GM23338 (cell line): ENCODE data around the gene RGS6. TPM values are rescaled to one million over a fixed set of nuclear protein-coding genes. Genes with fewer than 3 reads are reported as not detected.

Experiments
- ATAC-seq: fragments of 200-7000 bp; cut with Tn5 transposase; 3 replicates; pipeline ENCODE4 v1.9.1; 2020
- DNase-seq: peaks from one replicate; pipeline ENCODE4 v3.0.0-alpha.2; 2015; ENCODE audit warnings: low spot score
- H2AFZ ChIP-seq: fragments of 200-600 bp; sonication (generic); 2 replicates; pipeline ENCODE4 v1.8.0; 2016; ENCODE audit warnings: antibody characterized with exemption, mild to moderate bottlenecking, moderate library complexity
- H3F3A ChIP-seq: fragments of 200-600 bp; sonication (generic); replicated peaks from 2 replicates; pipeline ENCODE4 v1.8.0; 2017; ENCODE audit warnings: antibody characterized with exemption, mixed run types, low read depth
- H3K27ac ChIP-seq: fragments of 200-600 bp; sonication (generic); 2 replicates; pipeline ENCODE4 v1.6.1; 2016; ENCODE audit warnings: low read depth
- H3K27me3 ChIP-seq: fragments of 200-600 bp; sonication (generic); 2 replicates; pipeline ENCODE4 v1.8.0; 2016; ENCODE audit warnings: mild to moderate bottlenecking, mixed run types, moderate library complexity; ENCODE audit not compliant: insufficient read depth
- H3K36me3 ChIP-seq: fragments of 200-600 bp; sonication (generic); 2 replicates; pipeline ENCODE4 v1.8.0; 2016; ENCODE audit warnings: mild to moderate bottlenecking; ENCODE audit not compliant: insufficient read depth
- H3K4me1 ChIP-seq: fragments of 200-600 bp; sonication (generic); 2 replicates; pipeline ENCODE4 v1.8.0; 2016; ENCODE audit warnings: mild to moderate bottlenecking, moderate library complexity; ENCODE audit not compliant: insufficient read depth
- H3K4me2 ChIP-seq: fragments of 200-600 bp; sonication (generic); 2 replicates; pipeline ENCODE4 v1.7.1; 2017; ENCODE audit warnings: mixed run types
- H3K4me3 ChIP-seq: fragments of 200-600 bp; sonication (generic); 2 replicates; pipeline ENCODE4 v1.6.1; 2016; ENCODE audit warnings: mixed run types
- H3K79me2 ChIP-seq: fragments of 200-600 bp; sonication (generic); replicated peaks from 2 replicates; pipeline ENCODE4 v1.8.0; 2017; ENCODE audit warnings: mild to moderate bottlenecking; ENCODE audit not compliant: insufficient read depth
- H3K9me2 ChIP-seq: fragments of 200-600 bp; sonication (generic); 2 replicates; pipeline ENCODE4 v1.8.0; 2017; ENCODE audit not compliant: insufficient read depth
- H4K20me1 ChIP-seq: fragments of 200-600 bp; sonication (generic); replicated peaks from 2 replicates; pipeline ENCODE4 v1.8.0; 2017; ENCODE audit warnings: mild to moderate bottlenecking; ENCODE audit not compliant: insufficient read depth
- H3K27ac Mint-ChIP-seq: 2 replicates; pipeline ENCODE4 v1.8.0; 2020; ENCODE audit warnings: inconsistent platforms, mild to moderate bottlenecking, moderate library complexity, mixed read lengths
- H3K27me3 Mint-ChIP-seq: 3 replicates; pipeline ENCODE4 v1.8.0; 2022; ENCODE audit warnings: low read depth, mild to moderate bottlenecking, moderate library complexity, mixed read lengths, inconsistent platforms; ENCODE audit not compliant: insufficient read depth, poor library complexity
- H3K36me3 Mint-ChIP-seq: 3 replicates; pipeline ENCODE4 v1.8.0; 2021; ENCODE audit warnings: low read depth, mild to moderate bottlenecking, inconsistent platforms, moderate library complexity, mixed read lengths
- H3K4me1 Mint-ChIP-seq: 3 replicates; pipeline ENCODE4 v1.8.0; 2020; ENCODE audit warnings: mild to moderate bottlenecking, inconsistent platforms, mixed read lengths
- H3K4me3 Mint-ChIP-seq: 3 replicates; pipeline ENCODE4 v1.8.0; 2021; ENCODE audit warnings: moderate library complexity, mild to moderate bottlenecking, inconsistent platforms, mixed read lengths
- H3K9me3 Mint-ChIP-seq: 3 replicates; pipeline ENCODE4 v1.8.0; 2020; ENCODE audit warnings: moderate library complexity, mild to moderate bottlenecking, inconsistent platforms, mixed read lengths
- EZH2 ChIP-seq: fragments of 200-600 bp; sonication (generic); IDR thresholded peaks from one replicate; pipeline ENCODE4 v1.8.0; 2017; ENCODE audit warnings: antibody characterized with exemption, mild to moderate bottlenecking, low read depth; ENCODE audit not compliant: unreplicated experiment
- EZH2phosphoT487 ChIP-seq: fragments of 200-600 bp; sonication (generic); IDR thresholded peaks from one replicate; pipeline ENCODE4 v1.8.1; 2018; ENCODE audit warnings: antibody characterized with exemption; ENCODE audit not compliant: unreplicated experiment
- STAT1 ChIP-seq: IDR thresholded peaks from one replicate; pipeline ENCODE4 v1.6.1; 2016; ENCODE audit warnings: antibody characterized with exemption; ENCODE audit not compliant: unreplicated experiment
- ZNF114 ChIP-seq: fragments of 250-450 bp; sonication (Bioruptor Pico); IDR thresholded peaks from 2 replicates; pipeline ENCODE4 v1.5.0; 2020; ENCODE audit warnings: mild to moderate bottlenecking, moderate library complexity
- ZNF331 ChIP-seq: fragments of 250-450 bp; sonication (Bioruptor Pico); IDR thresholded peaks from 2 replicates; pipeline ENCODE4 v1.5.0; 2020; ENCODE audit warnings: low read depth, mild to moderate bottlenecking, moderate library complexity
- ZNF462 ChIP-seq: fragments of 250-450 bp; sonication (Bioruptor Pico); IDR thresholded peaks from 2 replicates; pipeline ENCODE4 v1.5.0; 2020; ENCODE audit warnings: mild to moderate bottlenecking, moderate library complexity
- polyA plus RNA-seq: library from polyadenylated mRNA; unstranded; fragments of >200 nt; fragmentation: Nextera tagmentation; extraction: Ambion mirVana; gene quantifications from 2 replicates; pipeline ENCODE4 v1.2.1, GENCODE V29; 2016
- total RNA-seq: library from RNA; depleted of rRNA; stranded (reverse); fragments of >200 nt; shearing (Covaris generic); gene quantifications from 2 replicates; pipeline ENCODE4 v1.2.3, GENCODE V29; 2014

Gene RGS6
- total and polyA plus RNA-seq, 2 experiments from 2014 or later = 0.66 to 0.83 TPM

- H2AFZ ChIP-seq = no peak overlapping the region
- H3K9me3 Mint-ChIP-seq = peaks cover 17% of the 10 kb centered on the region
These were observed 568.1 kb downstream of the RGS6 start for GRCh38 chr14:72500234-72500838.

More at GRCh38 chr14:72500234-72500838, 568.1 kb downstream of the RGS6 start:
- peaks cover 5% of the 10 kb centered on the region for H3K9me2 ChIP-seq
- DNase-seq = no peak
- H3K4me3 ChIP-seq = no peak overlapping the region
- H3K4me2 ChIP-seq = no peak overlapping the region
- no peak overlapping the region for H3K27ac ChIP-seq
- H3K36me3 Mint-ChIP-seq = peaks cover 4% of the 10 kb centered on the region; the same call in 1 of the 3 replicates
- no peaks in the 10 kb centered on the region for H3K36me3 ChIP-seq
- H4K20me1 ChIP-seq = no peaks in the 10 kb centered on the region
- no peaks in the 10 kb centered on the region for H3K4me1 ChIP-seq
- peaks cover 3% of the 10 kb centered on the region for H3K27me3 Mint-ChIP-seq
- no peak overlapping the region for H3K27ac Mint-ChIP-seq
- H3K27me3 ChIP-seq = no peaks in the 10 kb centered on the region
- no peaks in the 10 kb centered on the region for H3K4me1 Mint-ChIP-seq
- TF ChIP-seq EZH2phosphoT487 = no peak
- no peak for TF ChIP-seq ZNF114 (CRISPR knock-in tag)
- TF ChIP-seq ZNF331 (CRISPR knock-in tag) = no peak
- TF ChIP-seq EZH2 = no peak
- TF ChIP-seq STAT1 = no peak
- TF ChIP-seq ZNF462 (CRISPR knock-in tag) = no peak
- H3K4me3 Mint-ChIP-seq = no peak overlapping the region
- H3K79me2 ChIP-seq = no peaks in the 10 kb centered on the region
- no peak for ATAC-seq
- no peaks in the 10 kb centered on the region for H3F3A ChIP-seq
